BE2C (cell line): Measurements from ENCODE around the gene PLEKHM3.

ENCODE experiments used
- DNase-seq: peaks from one replicate; pipeline ENCODE4 v3.0.0-alpha.2; 2020
- H3K27me3 ChIP-seq: fragments of 250-450 bp; sonication (Bioruptor Pico); 2 replicates; pipeline ENCODE4 v1.5.1; 2020; ENCODE audit warnings: mild to moderate bottlenecking
- H3K36me3 ChIP-seq: fragments of 250-450 bp; sonication (Bioruptor Pico); 2 replicates; pipeline ENCODE4 v1.5.1; 2020; ENCODE audit warnings: mild to moderate bottlenecking
- H3K4me1 ChIP-seq: fragments of 250-450 bp; sonication (Bioruptor Pico); 2 replicates; pipeline ENCODE4 v1.5.1; 2020
- H3K4me3 ChIP-seq: 2 replicates; pipeline ENCODE4 v1.5.1; 2011; ENCODE audit warnings: low read depth, low read length
- H3K9me3 ChIP-seq: fragments of 250-450 bp; sonication (Bioruptor Pico); 2 replicates; pipeline ENCODE4 v1.5.1; 2020
- TF ChIP-seq, protein P1 (sequence below): IDR thresholded peaks from 2 replicates; pipeline ENCODE4 v1.5.1; 2012; ENCODE audit warnings: mild to moderate bottlenecking, low read depth, low read length

Gene PLEKHM3

DNA sequence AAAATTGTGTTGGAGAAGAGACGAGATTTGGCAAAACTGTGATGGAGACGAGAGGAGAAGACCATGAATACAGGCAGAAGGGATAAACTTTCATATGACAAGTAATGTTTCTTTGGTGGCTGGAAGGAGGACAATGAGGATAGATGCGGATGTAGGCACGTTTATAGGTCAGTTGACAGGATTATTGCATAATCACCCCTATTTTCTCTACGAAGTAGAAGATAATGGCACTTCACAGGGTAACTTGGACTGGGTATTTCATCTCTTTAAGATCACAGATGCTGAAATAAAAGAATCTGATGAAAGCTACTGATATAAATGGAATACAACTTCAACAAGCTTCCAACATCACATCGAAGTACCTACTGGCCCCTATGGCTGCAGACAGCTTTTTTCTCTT is 81.0 kb downstream of the PLEKHM3 start:
- no peak overlapping the region for H3K4me3 ChIP-seq
- TF ChIP-seq, protein P1, sequence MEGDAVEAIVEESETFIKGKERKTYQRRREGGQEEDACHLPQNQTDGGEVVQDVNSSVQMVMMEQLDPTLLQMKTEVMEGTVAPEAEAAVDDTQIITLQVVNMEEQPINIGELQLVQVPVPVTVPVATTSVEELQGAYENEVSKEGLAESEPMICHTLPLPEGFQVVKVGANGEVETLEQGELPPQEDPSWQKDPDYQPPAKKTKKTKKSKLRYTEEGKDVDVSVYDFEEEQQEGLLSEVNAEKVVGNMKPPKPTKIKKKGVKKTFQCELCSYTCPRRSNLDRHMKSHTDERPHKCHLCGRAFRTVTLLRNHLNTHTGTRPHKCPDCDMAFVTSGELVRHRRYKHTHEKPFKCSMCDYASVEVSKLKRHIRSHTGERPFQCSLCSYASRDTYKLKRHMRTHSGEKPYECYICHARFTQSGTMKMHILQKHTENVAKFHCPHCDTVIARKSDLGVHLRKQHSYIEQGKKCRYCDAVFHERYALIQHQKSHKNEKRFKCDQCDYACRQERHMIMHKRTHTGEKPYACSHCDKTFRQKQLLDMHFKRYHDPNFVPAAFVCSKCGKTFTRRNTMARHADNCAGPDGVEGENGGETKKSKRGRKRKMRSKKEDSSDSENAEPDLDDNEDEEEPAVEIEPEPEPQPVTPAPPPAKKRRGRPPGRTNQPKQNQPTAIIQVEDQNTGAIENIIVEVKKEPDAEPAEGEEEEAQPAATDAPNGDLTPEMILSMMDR, result no peak
- no peak for DNase-seq
- no peaks in the 10 kb centered on the region for H3K27me3 ChIP-seq
- H3K9me3 ChIP-seq, result no peaks in the 10 kb centered on the region
- no peaks in the 10 kb centered on the region for H3K36me3 ChIP-seq
- peaks cover 5% of the 10 kb centered on the region for H3K4me1 ChIP-seq

DNA sequence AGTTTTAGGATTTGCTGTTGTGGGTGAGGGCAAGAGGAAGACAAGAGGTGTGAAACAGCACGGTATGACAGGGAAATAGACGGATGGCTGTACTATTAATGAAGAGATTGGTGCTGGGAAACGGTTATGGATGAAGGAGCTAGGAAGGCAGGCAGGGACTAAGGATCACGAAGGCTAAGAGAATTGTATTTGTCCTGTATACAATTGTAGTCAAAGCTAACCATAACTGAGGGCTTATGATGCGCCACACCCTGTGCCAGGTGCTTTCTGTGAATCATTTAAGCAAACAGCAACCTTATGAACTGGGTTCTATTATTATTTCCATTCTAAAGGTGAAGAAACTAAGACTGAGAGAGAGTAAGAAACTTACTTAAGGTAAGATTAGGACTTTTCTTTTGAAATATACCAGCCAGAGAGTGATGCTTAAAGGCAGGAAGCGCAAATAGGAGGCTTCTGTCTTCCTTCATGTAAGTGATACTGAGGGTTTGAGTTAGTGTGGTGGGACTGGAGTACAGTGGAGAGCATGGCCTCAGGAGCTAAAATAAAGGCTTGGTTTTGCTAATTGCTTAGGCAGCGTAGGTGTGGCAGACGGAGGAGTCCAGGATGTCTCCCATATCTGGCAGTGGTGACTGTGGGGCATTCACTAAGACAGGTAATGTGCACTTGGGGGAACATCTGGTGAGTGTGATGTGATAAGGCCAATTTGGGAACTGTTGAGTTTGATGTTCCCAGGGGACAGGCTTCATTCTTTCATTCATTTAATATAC is 85.8 kb downstream of the PLEKHM3 start:
- H3K9me3 ChIP-seq, result no peaks in the 10 kb centered on the region
- no peaks in the 10 kb centered on the region for H3K27me3 ChIP-seq
- H3K4me3 ChIP-seq, result no peak overlapping the region
- TF ChIP-seq, protein P1, result no peak
- peak; percentile 12 for DNase-seq
- H3K4me1 ChIP-seq, result peaks cover 29% of the 10 kb centered on the region
- H3K36me3 ChIP-seq, result no peaks in the 10 kb centered on the region

DNA sequence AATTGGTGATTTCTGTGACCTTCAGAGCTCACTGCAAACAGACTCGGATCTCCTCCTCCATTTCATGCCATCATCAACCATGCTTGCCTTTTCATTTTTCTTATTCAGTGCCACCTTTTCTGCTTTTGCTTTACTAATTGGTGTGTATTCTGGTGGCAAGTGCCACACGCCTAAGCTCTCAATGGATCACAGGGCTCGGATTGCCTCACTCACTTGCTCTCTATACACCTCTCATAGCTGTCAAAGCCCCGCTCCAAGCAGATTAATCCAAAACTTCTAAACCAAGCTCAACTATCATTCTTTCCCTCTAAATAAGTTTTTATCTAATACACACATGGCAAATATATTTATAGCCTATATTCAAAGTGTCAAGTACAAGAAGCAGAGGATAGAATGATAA is 86.4 kb downstream of the PLEKHM3 start:
- DNase-seq, result no peak
- TF ChIP-seq, protein P1, result no peak
- Histone ChIP-seq H3K4me3 (no peak overlapping the region), H3K9me3 (no peaks in the 10 kb centered on the region), H3K36me3 (no peaks in the 10 kb centered on the region), H3K27me3 (no peaks in the 10 kb centered on the region), H3K4me1 (peaks cover 30% of the 10 kb centered on the region)

DNA sequence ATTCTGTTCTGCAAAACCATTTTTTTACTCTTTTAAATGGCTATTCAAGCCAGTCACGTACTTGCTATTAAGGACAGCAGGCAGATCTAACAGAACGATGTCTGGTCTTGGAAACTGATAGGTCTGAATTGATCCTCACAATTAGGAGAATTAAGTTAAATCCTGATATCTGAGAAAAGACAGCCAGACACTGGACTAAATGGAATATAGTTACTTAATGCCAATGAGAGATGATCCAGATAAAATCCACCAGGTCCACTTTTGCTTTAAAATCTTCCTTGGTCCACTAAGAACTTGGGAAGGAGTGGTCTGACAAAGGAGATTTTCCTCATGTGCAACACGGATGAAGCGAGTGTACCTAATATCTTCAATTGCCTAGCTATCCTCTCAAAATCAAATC is 86.9 kb downstream of the PLEKHM3 start:
- H3K36me3 ChIP-seq, result no peaks in the 10 kb centered on the region
- H3K27me3 ChIP-seq, result no peaks in the 10 kb centered on the region
- no peaks in the 10 kb centered on the region for H3K9me3 ChIP-seq
- DNase-seq, result no peak
- no peak overlapping the region for H3K4me3 ChIP-seq
- TF ChIP-seq, protein P1, result no peak
- peaks cover 30% of the 10 kb centered on the region for H3K4me1 ChIP-seq

DNA sequence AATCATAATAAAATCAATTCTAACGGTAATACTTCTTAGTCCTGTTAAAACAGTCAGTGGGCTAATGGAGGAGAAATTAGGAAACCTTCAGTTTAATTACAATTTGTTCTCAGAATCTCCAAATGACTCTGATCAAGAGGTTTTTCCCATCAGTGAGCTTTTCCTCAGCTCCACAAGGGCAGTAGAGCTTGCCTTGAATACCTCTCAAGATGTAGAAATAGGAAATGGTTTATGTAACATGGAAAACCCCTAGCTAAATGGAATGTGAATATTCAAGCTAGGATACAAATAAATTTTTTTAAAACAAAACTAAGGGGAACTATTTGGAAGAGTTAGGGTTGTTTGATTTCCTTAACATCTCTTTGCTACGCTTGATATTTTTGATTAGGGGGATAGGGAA is 87.5 kb downstream of the PLEKHM3 start:
- H3K27me3 ChIP-seq, result no peaks in the 10 kb centered on the region
- H3K36me3 ChIP-seq, result no peaks in the 10 kb centered on the region
- no peaks in the 10 kb centered on the region for H3K9me3 ChIP-seq
- TF ChIP-seq, protein P1, result no peak
- H3K4me3 ChIP-seq, result no peak overlapping the region
- no peak for DNase-seq
- peaks cover 30% of the 10 kb centered on the region for H3K4me1 ChIP-seq

DNA sequence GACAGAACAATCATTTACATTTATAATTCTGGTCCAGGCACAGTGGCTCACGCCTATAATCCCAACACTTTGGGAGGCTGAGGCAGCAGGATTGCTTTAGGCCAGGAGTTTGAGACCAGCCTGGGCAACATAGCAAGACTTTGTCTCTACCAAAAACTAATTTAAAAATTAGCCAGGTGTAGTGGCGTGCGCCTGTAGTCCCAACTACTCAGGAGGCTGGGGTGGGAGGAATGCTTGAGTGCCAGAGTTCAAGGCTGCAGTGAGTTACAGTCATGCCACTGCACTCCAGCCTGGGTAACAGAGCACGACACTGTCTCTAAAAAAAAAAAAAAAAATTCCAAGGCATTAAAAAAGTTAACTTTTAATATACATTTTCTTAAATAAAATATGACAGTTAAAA is 88.1 kb downstream of the PLEKHM3 start:
- Histone ChIP-seq H3K27me3 (no peaks in the 10 kb centered on the region), H3K4me3 (no peak overlapping the region), H3K9me3 (no peaks in the 10 kb centered on the region), H3K36me3 (no peaks in the 10 kb centered on the region), H3K4me1 (peaks cover 30% of the 10 kb centered on the region)
- DNase-seq, result no peak
- TF ChIP-seq, protein P1, result no peak
